HG02623 (cell line): ENCODE data around the gene SVOP.
"Not testable (repeated sequence)": the region's sequence is repeated elsewhere in the genome, so short reads cannot be mapped to it uniquely, and the experiment has no call there.

Experiments
- ATAC-seq: cut with Tn5 transposase; IDR thresholded peaks from one replicate; pipeline ENCODE4 v1.9.1; 2021; ENCODE audit warnings: moderate library complexity; ENCODE audit not compliant: unreplicated experiment

SVOP gene

GRCh38 chr12:108896336-108896735 is 124.5 kb downstream of the SVOP start:
- ATAC-seq, result no peak

GRCh38 chr12:108895220-108895802 is 125.6 kb downstream of the SVOP start:
- no peak for ATAC-seq

GRCh38 chr12:108890208-108890607 is 130.7 kb downstream of the SVOP start:
- ATAC-seq, result no peak

GRCh38 chr12:108888031-108888430 is 132.8 kb downstream of the SVOP start:
- no peak for ATAC-seq

- no peak for ATAC-seq
These were observed 133.8 kb downstream of the SVOP start for GRCh38 chr12:108886873-108887629.

- ATAC-seq, result no peak
These were observed 136.5 kb downstream of the SVOP start for GRCh38 chr12:108884116-108885012.

GRCh38 chr12:108881953-108882352 is 138.9 kb downstream of the SVOP start:
- ATAC-seq, result no peak

- no peak for ATAC-seq
These were observed 141.1 kb downstream of the SVOP start, which contains the start of gene DAO for GRCh38 chr12:108879615-108880254. TSS of gene DAO (plus strand) at chr12:108880092. CDS start at chr12:108885007, 4,915 bp downstream.

GRCh38 chr12:108876550-108876949 is 144.3 kb downstream of the SVOP start:
- no peak for ATAC-seq

- no peak for ATAC-seq
These were observed 145.0 kb downstream of the SVOP start for GRCh38 chr12:108875682-108876361.

- no peak for ATAC-seq
These were observed 145.6 kb downstream of the SVOP start for GRCh38 chr12:108875280-108875679.

GRCh38 chr12:108868781-108869180 is 152.1 kb downstream of the SVOP start:
- ATAC-seq, result no peak

- not testable (repeated sequence) for ATAC-seq
These were observed 154.8 kb downstream of the SVOP start for GRCh38 chr12:108866083-108866482.

GRCh38 chr12:108865169-108865568 is 155.7 kb downstream of the SVOP start:
- no peak for ATAC-seq

GRCh38 chr12:108862588-108862959 is 158.3 kb downstream of the SVOP start:
- ATAC-seq, result no peak

GRCh38 chr12:108861878-108862587 is 158.8 kb downstream of the SVOP start:
- ATAC-seq, result no peak

GRCh38 chr12:108860443-108860842 is 160.4 kb downstream of the SVOP start:
- no peak for ATAC-seq

- no peak for ATAC-seq
These were observed 161.0 kb downstream of the SVOP start for GRCh38 chr12:108859923-108860291.

GRCh38 chr12:108859141-108859922 is 161.5 kb downstream of the SVOP start:
- not testable (repeated sequence) for ATAC-seq
